Ishikawa (cell line): ENCODE data around the gene IDI2.
A peak's percentile ranks its signal among the peaks of the same experiment; 100 is the strongest.

Source experiments
- CEBPB ChIP-seq: IDR thresholded peaks from 2 replicates; pipeline ENCODE4 v1.6.1; 2012
- CREB1 ChIP-seq: IDR thresholded peaks from 2 replicates; pipeline ENCODE4 v1.6.1; 2012; ENCODE audit warnings: low read depth
- EGR1 ChIP-seq: IDR thresholded peaks from 2 replicates; pipeline ENCODE4 v1.6.1; 2012
- EP300 ChIP-seq: IDR thresholded peaks from 2 replicates; pipeline ENCODE4 v1.6.1; 2012; ENCODE audit warnings: borderline replicate concordance
- NFIC ChIP-seq: IDR thresholded peaks from 2 replicates; pipeline ENCODE4 v1.6.1; 2012
- RAD21 ChIP-seq: IDR thresholded peaks from 2 replicates; pipeline ENCODE4 v1.6.1; 2012; ENCODE audit warnings: low read depth
- TAF1 ChIP-seq: IDR thresholded peaks from 2 replicates; pipeline ENCODE4 v1.6.1; 2012; ENCODE audit warnings: low read depth, mild to moderate bottlenecking
- TCF12 ChIP-seq: IDR thresholded peaks from 2 replicates; pipeline ENCODE4 v1.6.1; 2012; ENCODE audit warnings: low read depth
- TEAD4 ChIP-seq: IDR thresholded peaks from 2 replicates; pipeline ENCODE4 v1.6.1; 2012
- YY1 ChIP-seq: IDR thresholded peaks from 2 replicates; pipeline ENCODE4 v1.6.1; 2012; ENCODE audit warnings: low read depth
- ZBTB7A ChIP-seq: IDR thresholded peaks from 2 replicates; pipeline ENCODE4 v1.6.1; 2012; ENCODE audit warnings: low read depth
- TF ChIP-seq, protein P1 (sequence below): IDR thresholded peaks from 2 replicates; pipeline ENCODE4 v1.6.1; 2012; ENCODE audit warnings: low read depth, mild to moderate bottlenecking
- TF ChIP-seq, protein P2 (sequence below): IDR thresholded peaks from 2 replicates; pipeline ENCODE4 v1.6.1; 2012
- TF ChIP-seq, protein P3 (sequence below): IDR thresholded peaks from 2 replicates; pipeline ENCODE4 v1.6.1; 2012

DNA sequence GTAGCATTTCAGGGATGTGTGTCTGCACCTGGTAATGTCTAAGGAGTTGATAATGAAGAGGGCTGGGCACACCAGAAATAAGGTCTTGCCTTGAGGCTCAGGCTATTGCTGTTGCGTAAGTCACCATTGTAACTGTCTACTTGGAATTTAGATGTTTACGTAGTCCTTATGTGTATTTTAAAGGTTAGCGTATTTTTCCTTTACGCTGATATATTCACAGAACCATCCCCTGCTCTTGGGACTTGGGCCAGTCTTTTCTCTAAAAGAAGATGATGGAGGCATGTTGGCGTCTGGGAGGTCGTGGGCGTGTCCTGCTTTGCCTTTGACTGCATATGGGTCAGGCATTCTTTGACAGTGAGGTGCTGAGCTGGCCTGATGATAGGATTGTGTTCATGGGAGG lies 45.3 kb upstream of the IDI2 start:
- TF ChIP-seq, protein P1, sequence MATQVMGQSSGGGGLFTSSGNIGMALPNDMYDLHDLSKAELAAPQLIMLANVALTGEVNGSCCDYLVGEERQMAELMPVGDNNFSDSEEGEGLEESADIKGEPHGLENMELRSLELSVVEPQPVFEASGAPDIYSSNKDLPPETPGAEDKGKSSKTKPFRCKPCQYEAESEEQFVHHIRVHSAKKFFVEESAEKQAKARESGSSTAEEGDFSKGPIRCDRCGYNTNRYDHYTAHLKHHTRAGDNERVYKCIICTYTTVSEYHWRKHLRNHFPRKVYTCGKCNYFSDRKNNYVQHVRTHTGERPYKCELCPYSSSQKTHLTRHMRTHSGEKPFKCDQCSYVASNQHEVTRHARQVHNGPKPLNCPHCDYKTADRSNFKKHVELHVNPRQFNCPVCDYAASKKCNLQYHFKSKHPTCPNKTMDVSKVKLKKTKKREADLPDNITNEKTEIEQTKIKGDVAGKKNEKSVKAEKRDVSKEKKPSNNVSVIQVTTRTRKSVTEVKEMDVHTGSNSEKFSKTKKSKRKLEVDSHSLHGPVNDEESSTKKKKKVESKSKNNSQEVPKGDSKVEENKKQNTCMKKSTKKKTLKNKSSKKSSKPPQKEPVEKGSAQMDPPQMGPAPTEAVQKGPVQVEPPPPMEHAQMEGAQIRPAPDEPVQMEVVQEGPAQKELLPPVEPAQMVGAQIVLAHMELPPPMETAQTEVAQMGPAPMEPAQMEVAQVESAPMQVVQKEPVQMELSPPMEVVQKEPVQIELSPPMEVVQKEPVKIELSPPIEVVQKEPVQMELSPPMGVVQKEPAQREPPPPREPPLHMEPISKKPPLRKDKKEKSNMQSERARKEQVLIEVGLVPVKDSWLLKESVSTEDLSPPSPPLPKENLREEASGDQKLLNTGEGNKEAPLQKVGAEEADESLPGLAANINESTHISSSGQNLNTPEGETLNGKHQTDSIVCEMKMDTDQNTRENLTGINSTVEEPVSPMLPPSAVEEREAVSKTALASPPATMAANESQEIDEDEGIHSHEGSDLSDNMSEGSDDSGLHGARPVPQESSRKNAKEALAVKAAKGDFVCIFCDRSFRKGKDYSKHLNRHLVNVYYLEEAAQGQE = no peak
- TF ChIP-seq, protein P2, sequence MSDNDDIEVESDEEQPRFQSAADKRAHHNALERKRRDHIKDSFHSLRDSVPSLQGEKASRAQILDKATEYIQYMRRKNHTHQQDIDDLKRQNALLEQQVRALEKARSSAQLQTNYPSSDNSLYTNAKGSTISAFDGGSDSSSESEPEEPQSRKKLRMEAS = no peak
- TF ChIP-seq EGR1 (no peak), ZBTB7A (no peak), YY1 (no peak), NFIC (no peak), CREB1 (no peak), TAF1 (no peak), EP300 (no peak), CEBPB (peak; percentile 54; the same call in 1 of the 2 replicates), RAD21 (no peak), TCF12 (no peak), TEAD4 (no peak)
- TF ChIP-seq, protein P3, sequence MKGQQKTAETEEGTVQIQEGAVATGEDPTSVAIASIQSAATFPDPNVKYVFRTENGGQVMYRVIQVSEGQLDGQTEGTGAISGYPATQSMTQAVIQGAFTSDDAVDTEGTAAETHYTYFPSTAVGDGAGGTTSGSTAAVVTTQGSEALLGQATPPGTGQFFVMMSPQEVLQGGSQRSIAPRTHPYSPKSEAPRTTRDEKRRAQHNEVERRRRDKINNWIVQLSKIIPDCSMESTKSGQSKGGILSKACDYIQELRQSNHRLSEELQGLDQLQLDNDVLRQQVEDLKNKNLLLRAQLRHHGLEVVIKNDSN = no peak
